ENCODE data around the gene PIGV. TPM values are rescaled to one million over a fixed set of nuclear protein-coding genes. Genes with fewer than 3 reads are reported as not detected.

Gene PIGV
- total RNA-seq, 1 experiment from 2014 or later: 13.2 TPM

- Histone ChIP-seq H4K20me1 (ENCODE audit: insufficient read depth) (no peaks in the 10 kb centered on the region), H3K4me2 (ENCODE audit: low read length) (peak overlapping the region; percentile 99), H3K27ac (ENCODE audit: low read depth, low read length) (no peak overlapping the region), H2AFZ (ENCODE audit: low read depth, low read length, poor library complexity, severe bottlenecking) (no peak overlapping the region), H3K27me3 (ENCODE audit: insufficient read depth, low read length) (no peaks in the 10 kb centered on the region), H3K9me2 (ENCODE audit: insufficient read depth) (no peaks in the 10 kb centered on the region), H3K36me3 (ENCODE audit: control insufficient read depth in 1 of 2, insufficient read depth in 2 of 2, low read length in 2 of 2) (0 out of 4 replicates have a peak, but pooled peaks cover 0 to 4% of the 10 kb centered on the region in 2 experiments), H3K9ac (ENCODE audit: low read length) (peak overlapping the region; percentile 97; the same call in 1 of the 2 replicates), H3K4me3 (replicated peaks in 1 of 2; ENCODE audit: low read depth in 1 of 2, low read length in 2 of 2) (no peak overlapping the region), H3K9me3 (ENCODE audit: control insufficient read depth in 1 of 2, insufficient read depth in 1 of 2, low read depth in 1 of 2, low read length in 2 of 2) (no peaks in the 10 kb centered on the region), H3K4me1 (ENCODE audit: control insufficient read depth in 1 of 2, insufficient read depth in 2 of 2, low read length in 2 of 2) (peaks cover 13 to 36% of the 10 kb centered on the region in 2 experiments), H3K79me2 (ENCODE audit: insufficient read depth, low read length) (no peaks in the 10 kb centered on the region)
- POLR2A ChIA-PET: interaction anchor here (1.0 to 2.5 kb wide), 8 partner anchors 18 to 187 kb away, joined by 3 to 19 read pairs (median 7); partner anchors contain the start of gene GPN2
- BruUV-seq (replicated peaks): no TSS peak
- intact Hi-C loops (cut with micrococcal nuclease): loop anchor here (1.0 kb wide), 4 partner anchors 94 to 289 kb away; no protein-coding TSS in a partner anchor
- ATAC-seq (no peak), DNase-seq (ENCODE audit: low read depth, low spot score) (no peak)
- CTCF ChIA-PET: interaction anchor here (0.8 to 5.3 kb wide), 14 partner anchors 10 to 307 kb away, joined by 3 to 117 read pairs (median 4); no protein-coding TSS in a partner anchor
- TF ChIP-seq CEBPB (IDR thresholded peaks at IDR 0.05; ENCODE audit: low read depth) (no peak), YY1 (IDR thresholded peaks at IDR 0.05; ENCODE audit: extremely low read depth, insufficient replicate concordance, low read depth, low read length) (no peak), SRF (IDR thresholded peaks at IDR 0.05; ENCODE audit: low read depth) (no peak), CBX3 (IDR thresholded peaks at IDR 0.05; ENCODE audit: low read depth) (no peak), SIN3A (IDR thresholded peaks at IDR 0.05; ENCODE audit: low read depth) (no peak), POLR2A (IDR thresholded peaks at IDR 0.05; ENCODE audit: borderline replicate concordance, extremely low read depth, insufficient read depth, insufficient read length) (no peak), ELF1 (IDR thresholded peaks at IDR 0.05; ENCODE audit: borderline replicate concordance, low read depth) (no peak), ZNF274 (IDR thresholded peaks at IDR 0.05; ENCODE audit: low read depth, low read length) (no peak), RAD21 (IDR thresholded peaks at IDR 0.05; ENCODE audit: low read depth) (no peak)
- TF ChIP-seq, protein P1, sequence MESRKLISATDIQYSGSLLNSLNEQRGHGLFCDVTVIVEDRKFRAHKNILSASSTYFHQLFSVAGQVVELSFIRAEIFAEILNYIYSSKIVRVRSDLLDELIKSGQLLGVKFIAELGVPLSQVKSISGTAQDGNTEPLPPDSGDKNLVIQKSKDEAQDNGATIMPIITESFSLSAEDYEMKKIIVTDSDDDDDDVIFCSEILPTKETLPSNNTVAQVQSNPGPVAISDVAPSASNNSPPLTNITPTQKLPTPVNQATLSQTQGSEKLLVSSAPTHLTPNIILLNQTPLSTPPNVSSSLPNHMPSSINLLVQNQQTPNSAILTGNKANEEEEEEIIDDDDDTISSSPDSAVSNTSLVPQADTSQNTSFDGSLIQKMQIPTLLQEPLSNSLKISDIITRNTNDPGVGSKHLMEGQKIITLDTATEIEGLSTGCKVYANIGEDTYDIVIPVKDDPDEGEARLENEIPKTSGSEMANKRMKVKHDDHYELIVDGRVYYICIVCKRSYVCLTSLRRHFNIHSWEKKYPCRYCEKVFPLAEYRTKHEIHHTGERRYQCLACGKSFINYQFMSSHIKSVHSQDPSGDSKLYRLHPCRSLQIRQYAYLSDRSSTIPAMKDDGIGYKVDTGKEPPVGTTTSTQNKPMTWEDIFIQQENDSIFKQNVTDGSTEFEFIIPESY (IDR thresholded peaks at IDR 0.05; ENCODE audit: extremely low read depth, insufficient replicate concordance, low read length): no peak
- TF ChIP-seq, protein P2, sequence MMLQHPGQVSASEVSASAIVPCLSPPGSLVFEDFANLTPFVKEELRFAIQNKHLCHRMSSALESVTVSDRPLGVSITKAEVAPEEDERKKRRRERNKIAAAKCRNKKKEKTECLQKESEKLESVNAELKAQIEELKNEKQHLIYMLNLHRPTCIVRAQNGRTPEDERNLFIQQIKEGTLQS (IDR thresholded peaks at IDR 0.05): no peak
- RAD21 ChIA-PET (ENCODE audit: low non-redundant PET in 1 of 2, low total read pairs in 2 of 2, uncharacterized antibody in 2 of 2, unreplicated experiment in 2 of 2): interaction anchor here (0.9 to 3.1 kb wide), 4 partner anchors 18 to 187 kb away, joined by 3 to 16 read pairs (median 11); no protein-coding TSS in a partner anchor
Measured at GRCh38 chr1:26789612-26789865, 1.8 kb downstream of the PIGV start.

Measured in HCT116 (cell line).